Fibroblast of lung (primary cell): ENCODE data around the gene ACTR1B. TPM values are rescaled to one million over a fixed set of nuclear protein-coding genes. Genes with fewer than 3 reads are reported as not detected.

Experiments used
- DNase-seq, 2 donors: peaks; one replicate each; pipeline versions ENCODE4 v3.0.0 to v3.0.0-alpha.2; 2010; ENCODE audit warnings: low read depth in 2 of 2
- H2AFZ ChIP-seq: 2 replicates; pipeline ENCODE4 v1.5.1; 2012; ENCODE audit warnings: low read length, control low read depth, inconsistent platforms
- H3K27ac ChIP-seq: 2 replicates; pipeline ENCODE4 v1.5.1; 2011; ENCODE audit warnings: low read length, control low read depth; ENCODE audit not compliant: insufficient read depth
- H3K27me3 ChIP-seq: 2 replicates; pipeline ENCODE4 v1.5.1; 2011; ENCODE audit warnings: mild to moderate bottlenecking, low read length; ENCODE audit not compliant: control insufficient read depth, insufficient read depth
- H3K36me3 ChIP-seq: 2 replicates; pipeline ENCODE4 v1.5.1; 2011; ENCODE audit warnings: low read length; ENCODE audit not compliant: control insufficient read depth, insufficient read depth
- H3K4me1 ChIP-seq: 2 replicates; pipeline ENCODE4 v1.5.1; 2011; ENCODE audit warnings: low read length; ENCODE audit not compliant: control insufficient read depth, insufficient read depth; ENCODE audit errors: extremely low read depth
- H3K4me2 ChIP-seq: 2 replicates; pipeline ENCODE4 v1.5.1; 2011; ENCODE audit warnings: low read length, control low read depth; ENCODE audit not compliant: insufficient read depth; ENCODE audit errors: extremely low read depth
- H3K4me3 ChIP-seq, 4 experiments: fragments of 200-600 bp in 1 of 4; sonication (generic) in 1 of 4; replicated peaks in 1 of 4; 2 replicates each; pipeline ENCODE4 v1.5.1; 2011 to 2016; ENCODE audit warnings: low read length in 4 of 4, low read depth in 3 of 4, mild to moderate bottlenecking in 3 of 4, control low read depth in 2 of 4, inconsistent platforms in 1 of 4, mixed read lengths in 1 of 4; ENCODE audit not compliant: insufficient read depth in 1 of 4; ENCODE audit errors: control extremely low read depth in 1 of 4
- H3K79me2 ChIP-seq: 2 replicates; pipeline ENCODE4 v1.5.1; 2012; ENCODE audit warnings: mild to moderate bottlenecking, low read length, inconsistent platforms; ENCODE audit not compliant: control insufficient read depth, insufficient read depth
- H3K9ac ChIP-seq: 2 replicates; pipeline ENCODE4 v1.5.1; 2011; ENCODE audit warnings: mild to moderate bottlenecking, low read length, control low read depth; ENCODE audit not compliant: insufficient read depth
- H3K9me3 ChIP-seq: 2 replicates; pipeline ENCODE4 v1.5.1; 2012; ENCODE audit warnings: low read depth, low read length; ENCODE audit not compliant: control insufficient read depth, insufficient read depth
- H4K20me1 ChIP-seq: 2 replicates; pipeline ENCODE4 v1.5.1; 2011; ENCODE audit warnings: low read length; ENCODE audit not compliant: control insufficient read depth, insufficient read depth; ENCODE audit errors: extremely low read depth
- EZH2 ChIP-seq: IDR thresholded peaks from 2 replicates; pipeline ENCODE4 v1.5.1; 2012; ENCODE audit warnings: low read length, control low read depth, mild to moderate bottlenecking; ENCODE audit errors: missing control alignments
- polyA plus RNA-seq, 2 donors: library from polyadenylated mRNA; depleted of rRNA in 1 of 2; stranded (reverse) in 1 of 2; unstranded in 1 of 2; fragments of >200 nt; gene quantifications; 2 replicates each; pipeline ENCODE4 v1.2.1, GENCODE V29; 2011 to 2012; ENCODE audit warnings: missing spikeins in 1 of 2
- total RNA-seq: library from RNA; depleted of rRNA; stranded (reverse); fragments of >200 nt; gene quantifications from 2 replicates; pipeline ENCODE4 v1.2.1, GENCODE V29; 2014
- TF ChIP-seq, protein P1 (sequence below), 2 donors: IDR thresholded peaks in 1 of 2; conservative IDR thresholded peaks in 1 of 2; 1 replicate in 1 of 2; 2 replicates in 1 of 2; pipeline ENCODE4 v1.5.1; 2011 to 2012; ENCODE audit warnings: low read length in 2 of 2, control low read depth in 1 of 2, inconsistent platforms in 1 of 2, low read depth in 1 of 2, mild to moderate bottlenecking in 1 of 2

The ACTR1B gene
- total and polyA plus RNA-seq, 2 donors (not counting 1 experiment from before 2014, with no cell fraction given) = 38.3 to 69.9 TPM

DNA sequence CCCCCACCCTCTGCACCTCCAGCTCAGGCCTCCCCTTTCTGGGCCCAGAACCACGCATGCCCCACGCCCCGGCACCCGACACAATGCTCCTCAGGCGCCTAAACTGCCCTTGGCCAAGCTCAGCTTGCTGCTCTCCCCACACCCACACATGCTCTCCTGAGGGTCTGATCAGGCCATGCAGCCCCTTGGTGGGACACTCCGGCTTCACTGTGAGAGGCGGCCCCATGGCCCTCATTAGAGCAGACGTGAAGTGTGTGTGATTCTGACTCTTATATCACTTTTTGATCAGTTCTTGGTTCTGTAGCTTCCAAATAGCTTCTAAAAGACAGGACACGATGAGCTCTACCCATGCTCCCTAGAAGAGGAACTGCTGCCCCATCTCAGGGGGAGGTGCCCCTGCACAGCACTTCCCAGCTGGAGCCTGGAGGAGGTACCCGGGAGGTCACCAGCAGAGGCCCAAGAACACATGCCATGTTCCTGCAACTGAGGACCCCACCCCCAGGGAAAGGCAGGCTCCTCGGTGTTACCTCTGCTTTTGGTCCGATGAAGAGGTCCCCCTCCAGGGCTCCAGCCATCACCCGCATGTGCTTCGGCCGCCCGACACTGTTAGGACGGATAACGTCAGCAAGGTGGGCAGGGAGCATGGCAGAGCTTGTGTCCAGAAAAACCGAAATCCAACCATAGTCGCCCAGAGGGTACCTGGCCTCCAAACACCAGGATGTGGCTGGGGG lies 3.6 kb downstream of the ACTR1B start:
- no peaks in the 10 kb centered on the region for H4K20me1 ChIP-seq
- H3K36me3 ChIP-seq = peaks cover 33% of the 10 kb centered on the region
- no peaks in the 10 kb centered on the region for H3K9me3 ChIP-seq
- H3K27me3 ChIP-seq = no peaks in the 10 kb centered on the region
- no peak overlapping the region for H3K27ac ChIP-seq
- no peak overlapping the region for H3K9ac ChIP-seq
- no peak overlapping the region for H3K4me2 ChIP-seq
- peaks cover 33% of the 10 kb centered on the region for H3K79me2 ChIP-seq
- H3K4me3 ChIP-seq = no peak overlapping the region
- DNase-seq = no peak
- no peak overlapping the region for H2AFZ ChIP-seq
- TF ChIP-seq, protein P1, sequence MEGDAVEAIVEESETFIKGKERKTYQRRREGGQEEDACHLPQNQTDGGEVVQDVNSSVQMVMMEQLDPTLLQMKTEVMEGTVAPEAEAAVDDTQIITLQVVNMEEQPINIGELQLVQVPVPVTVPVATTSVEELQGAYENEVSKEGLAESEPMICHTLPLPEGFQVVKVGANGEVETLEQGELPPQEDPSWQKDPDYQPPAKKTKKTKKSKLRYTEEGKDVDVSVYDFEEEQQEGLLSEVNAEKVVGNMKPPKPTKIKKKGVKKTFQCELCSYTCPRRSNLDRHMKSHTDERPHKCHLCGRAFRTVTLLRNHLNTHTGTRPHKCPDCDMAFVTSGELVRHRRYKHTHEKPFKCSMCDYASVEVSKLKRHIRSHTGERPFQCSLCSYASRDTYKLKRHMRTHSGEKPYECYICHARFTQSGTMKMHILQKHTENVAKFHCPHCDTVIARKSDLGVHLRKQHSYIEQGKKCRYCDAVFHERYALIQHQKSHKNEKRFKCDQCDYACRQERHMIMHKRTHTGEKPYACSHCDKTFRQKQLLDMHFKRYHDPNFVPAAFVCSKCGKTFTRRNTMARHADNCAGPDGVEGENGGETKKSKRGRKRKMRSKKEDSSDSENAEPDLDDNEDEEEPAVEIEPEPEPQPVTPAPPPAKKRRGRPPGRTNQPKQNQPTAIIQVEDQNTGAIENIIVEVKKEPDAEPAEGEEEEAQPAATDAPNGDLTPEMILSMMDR (conservative IDR thresholded peaks at IDR 0.05 in 1 of 2, IDR thresholded peaks at IDR 0.05 in 1 of 2; ENCODE audit: low read depth in 1 of 2, low read length in 2 of 2) = no peak
- no peak for TF ChIP-seq EZH2
- H3K4me1 ChIP-seq = peaks cover 11% of the 10 kb centered on the region

DNA sequence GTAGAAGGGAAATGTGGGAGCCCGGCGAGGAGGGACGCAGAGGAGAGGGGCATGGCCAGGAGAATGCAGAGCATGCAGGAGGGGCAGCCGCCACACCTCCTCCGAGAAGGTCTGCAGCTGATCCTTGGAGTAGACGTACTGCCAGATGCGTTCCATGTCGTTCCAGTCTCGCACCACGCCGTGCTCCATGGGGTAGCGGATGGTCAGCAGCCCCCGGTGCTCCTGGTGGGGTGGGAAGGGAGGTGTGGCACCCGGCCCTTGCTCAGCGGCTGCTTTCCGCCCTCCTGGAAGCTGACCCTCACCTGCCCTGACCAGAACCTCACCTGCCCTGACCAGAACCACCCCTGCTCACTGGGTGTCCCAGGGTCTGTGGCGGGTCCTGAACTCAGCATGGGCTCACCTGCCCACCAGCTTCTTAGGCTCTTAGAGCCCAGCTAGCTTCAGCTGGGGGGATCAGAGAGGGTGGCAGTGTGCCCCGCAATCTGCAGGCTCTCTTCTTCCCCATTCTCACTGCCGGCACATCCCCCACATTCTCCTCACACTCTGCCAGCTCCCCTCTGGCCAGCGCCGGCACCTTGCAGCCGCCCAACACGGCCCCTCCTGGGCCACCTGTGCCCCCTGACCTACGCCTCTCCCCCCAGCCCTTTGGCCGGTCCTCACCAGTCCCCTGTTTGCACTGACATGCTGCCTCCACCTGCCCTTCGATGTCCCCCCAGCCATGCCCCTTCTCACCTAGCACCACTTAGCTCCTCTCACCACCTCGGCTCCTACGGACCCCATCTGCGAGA lies 4.4 kb downstream of the ACTR1B start:
- H3K9ac ChIP-seq = no peak overlapping the region
- H3K4me2 ChIP-seq = no peak overlapping the region
- H3K4me1 ChIP-seq = peaks cover 8% of the 10 kb centered on the region
- H3K4me3 ChIP-seq = no peak overlapping the region
- peaks cover 37% of the 10 kb centered on the region for H3K36me3 ChIP-seq
- no peak for TF ChIP-seq EZH2
- TF ChIP-seq, protein P1 (conservative IDR thresholded peaks at IDR 0.05 in 1 of 2, IDR thresholded peaks at IDR 0.05 in 1 of 2; ENCODE audit: low read depth in 1 of 2, low read length in 2 of 2) = no peak
- DNase-seq = no peak
- no peaks in the 10 kb centered on the region for H3K9me3 ChIP-seq
- no peak overlapping the region for H3K27ac ChIP-seq
- H3K79me2 ChIP-seq = peaks cover 33% of the 10 kb centered on the region
- no peaks in the 10 kb centered on the region for H4K20me1 ChIP-seq
- H2AFZ ChIP-seq = no peak overlapping the region
- no peaks in the 10 kb centered on the region for H3K27me3 ChIP-seq

DNA sequence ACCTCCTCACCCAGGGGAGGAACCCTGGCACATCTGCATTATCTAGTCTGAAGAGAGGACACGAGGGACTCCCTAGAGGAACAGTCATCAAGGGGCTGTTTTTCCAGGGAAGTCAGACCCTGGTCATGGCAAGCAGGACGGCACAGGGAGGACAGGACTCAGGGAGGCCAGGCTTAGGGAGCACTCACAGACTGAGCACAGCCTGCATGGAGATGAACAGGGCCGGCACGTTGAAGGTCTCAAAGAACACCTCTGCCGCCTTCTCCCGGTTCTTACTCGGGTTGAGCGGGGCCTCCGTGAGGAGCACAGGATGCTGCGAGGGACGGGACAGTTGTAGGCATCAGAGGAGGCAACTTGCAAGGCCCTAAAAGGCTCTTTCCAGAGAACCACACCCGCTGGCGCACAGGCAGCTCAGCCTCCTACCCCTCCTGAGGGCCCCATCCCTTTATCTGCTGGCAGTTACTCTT lies 5.1 kb downstream of the ACTR1B start:
- no peak for TF ChIP-seq EZH2
- TF ChIP-seq, protein P1 (conservative IDR thresholded peaks at IDR 0.05 in 1 of 2, IDR thresholded peaks at IDR 0.05 in 1 of 2; ENCODE audit: low read depth in 1 of 2, low read length in 2 of 2) = no peak
- Histone ChIP-seq H3K27ac (no peak overlapping the region), H3K9me3 (no peaks in the 10 kb centered on the region), H3K79me2 (peaks cover 33% of the 10 kb centered on the region), H3K27me3 (no peaks in the 10 kb centered on the region), H3K4me1 (peaks cover 8% of the 10 kb centered on the region), H2AFZ (no peak overlapping the region), H3K36me3 (peaks cover 37% of the 10 kb centered on the region), H3K4me2 (no peak overlapping the region), H3K4me3 (no peak overlapping the region), H3K9ac (no peak overlapping the region), H4K20me1 (no peaks in the 10 kb centered on the region)
- no peak for DNase-seq
